ENCODE data around the gene CLMN.

Gene CLMN

GRCh38 chr14:95337041-95337595, 17.4 kb upstream of the CLMN start:
- no peak for TF ChIP-seq CTCF (IDR thresholded peaks at IDR 0.05; ENCODE audit: low read depth, low read length)
- no peak for DNase-seq (ENCODE audit: low read depth in 2 of 2)
- H3K4me3 ChIP-seq (replicated peaks in 1 of 2; ENCODE audit: low read depth in 2 of 2, low read length in 2 of 2), result no peak overlapping the region

- DNase-seq (ENCODE audit: low read depth in 2 of 2), result no peak
- TF ChIP-seq CTCF (IDR thresholded peaks at IDR 0.05; ENCODE audit: low read depth, low read length), result no peak
- H3K4me3 ChIP-seq (replicated peaks in 1 of 2; ENCODE audit: low read depth in 2 of 2, low read length in 2 of 2), result no peak overlapping the region
Measured at GRCh38 chr14:95336192-95336760, 16.6 kb upstream of the CLMN start.

GRCh38 chr14:95335071-95335470, 15.4 kb upstream of the CLMN start:
- DNase-seq (ENCODE audit: low read depth in 2 of 2), result no peak
- no peak overlapping the region for H3K4me3 ChIP-seq (replicated peaks in 1 of 2; ENCODE audit: low read depth in 2 of 2, low read length in 2 of 2)
- no peak for TF ChIP-seq CTCF (IDR thresholded peaks at IDR 0.05; ENCODE audit: low read depth, low read length)

- DNase-seq (ENCODE audit: low read depth in 2 of 2), result no peak
- no peak overlapping the region for H3K4me3 ChIP-seq (replicated peaks in 1 of 2; ENCODE audit: low read depth in 2 of 2, low read length in 2 of 2)
- no peak for TF ChIP-seq CTCF (IDR thresholded peaks at IDR 0.05; ENCODE audit: low read depth, low read length)
Measured at GRCh38 chr14:95334044-95334443, 14.3 kb upstream of the CLMN start.

- TF ChIP-seq CTCF (IDR thresholded peaks at IDR 0.05; ENCODE audit: low read depth, low read length), result no peak
- H3K4me3 ChIP-seq (replicated peaks in 1 of 2; ENCODE audit: low read depth in 2 of 2, low read length in 2 of 2), result no peak overlapping the region
- DNase-seq (ENCODE audit: low read depth in 2 of 2), result no peak
Measured at GRCh38 chr14:95332641-95333040, 12.9 kb upstream of the CLMN start.

GRCh38 chr14:95331708-95332408, 12.2 kb upstream of the CLMN start:
- TF ChIP-seq CTCF (IDR thresholded peaks at IDR 0.05; ENCODE audit: low read depth, low read length), result no peak
- H3K4me3 ChIP-seq (replicated peaks in 1 of 2; ENCODE audit: low read depth in 2 of 2, low read length in 2 of 2), result no peak overlapping the region
- DNase-seq (ENCODE audit: low read depth in 2 of 2), result no peak

Measured in cardiac fibroblast (primary cell).